Ovary (tissue), 3 donors: Measurements from ENCODE around the gene SPPL3.
"Not testable (repeated sequence)": the region's sequence is repeated elsewhere in the genome, so short reads cannot be mapped to it uniquely, and the experiment has no call there.

Experiments
- CTCF ChIP-seq, 3 donors: fragments of 450-650 bp in 2 of 3; fragments of 200-600 bp in 1 of 3; IDR thresholded peaks; one replicate each; pipeline versions ENCODE4 v1.5.1 to v1.8.0; 2016 to 2022; ENCODE audit warnings: antibody characterized with exemption in 3 of 3, mild to moderate bottlenecking in 1 of 3
- EP300 ChIP-seq: sonication (generic); formaldehyde crosslinking; IDR thresholded peaks from one replicate; pipeline ENCODE4 v1.6.1; 2017; ENCODE audit warnings: antibody characterized with exemption
- donor health status: DM: no; HTN: no; CAD: no.

DNA sequence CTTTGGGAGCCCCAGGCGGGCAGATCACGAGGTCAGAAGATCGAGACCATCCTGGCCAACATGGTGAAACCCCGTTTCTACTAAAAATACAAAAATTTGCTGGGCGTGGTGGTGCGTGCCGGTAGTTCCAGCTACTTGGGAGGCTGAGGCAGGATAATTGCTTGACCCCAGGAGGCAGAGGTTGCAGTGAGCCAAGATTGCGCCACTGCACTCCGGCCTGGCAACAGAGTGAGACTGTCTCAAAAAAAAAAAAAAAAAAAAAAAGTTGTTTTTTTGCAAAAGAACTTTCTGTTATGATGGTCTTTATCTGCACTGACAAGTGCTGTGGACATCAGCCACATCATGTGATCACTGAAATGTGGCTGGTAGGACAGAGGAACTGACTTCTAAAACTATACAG lies 111.7 kb downstream of the SPPL3 start:
- TF ChIP-seq EP300; CTCF (IDR thresholded peaks at IDR 0.05): not testable (repeated sequence)
